ENCODE measurements around the gene C1orf21.

The C1orf21 gene

DNA sequence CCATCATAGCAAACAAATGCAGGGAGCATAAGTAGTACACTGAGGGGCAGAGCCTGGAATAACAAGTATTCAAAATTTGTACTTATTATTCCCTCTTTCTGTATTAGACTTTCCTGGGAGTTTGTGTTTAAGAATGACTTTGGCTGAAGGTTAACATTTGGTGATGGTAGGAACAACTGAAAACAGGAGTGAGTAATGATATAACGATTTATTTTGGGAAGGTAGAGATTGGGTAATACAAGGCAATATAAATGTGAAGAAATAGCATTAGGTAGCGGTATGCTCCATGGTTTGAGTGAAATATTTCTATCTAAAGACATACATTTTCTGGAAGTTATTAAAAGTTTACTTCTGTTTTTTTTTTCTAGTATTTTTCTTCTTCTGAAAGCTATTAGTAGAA lies 18.5 kb upstream of the C1orf21 start:
- H3K79me2 ChIP-seq = no peaks in the 10 kb centered on the region
- H3K9ac ChIP-seq = no peak overlapping the region
- H3K4me2 ChIP-seq (ENCODE audit: low read length) = no peak overlapping the region

DNA sequence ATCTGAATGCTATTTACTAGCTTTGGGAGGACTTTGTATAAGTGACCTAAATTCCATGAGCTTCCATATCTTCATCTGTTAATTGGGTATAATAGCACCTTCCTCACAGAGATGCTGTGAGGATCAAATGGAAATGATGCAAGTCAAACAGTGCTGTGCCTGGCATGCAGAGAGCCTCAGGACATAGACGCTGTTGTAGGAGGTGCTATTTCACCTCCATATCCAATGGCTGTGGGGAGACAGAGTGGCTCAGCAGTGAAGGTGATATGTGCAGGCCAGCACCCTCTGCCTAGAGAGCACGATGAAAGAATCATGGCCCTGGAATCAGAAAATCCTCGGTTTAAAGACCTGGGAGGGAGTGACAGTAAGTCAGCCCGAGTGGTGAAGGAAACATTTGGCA lies 16.0 kb upstream of the C1orf21 start:
- Histone ChIP-seq H3K36me3 (ENCODE audit: control insufficient read depth, insufficient read depth, low read length) (no peaks in the 10 kb centered on the region), H3K79me2 (no peaks in the 10 kb centered on the region)

More for the DNA sequence above, 18.5 kb upstream of the C1orf21 start:
- Histone ChIP-seq H3K4me1 (no peaks in the 10 kb centered on the region), H3K36me3 (ENCODE audit: control insufficient read depth, insufficient read depth, low read length) (no peaks in the 10 kb centered on the region), H3K9me3 (ENCODE audit: control insufficient read depth, low read length) (no peaks in the 10 kb centered on the region), H2AFZ (no peak overlapping the region), H3K27ac (no peak overlapping the region), H3K27me3 (ENCODE audit: control insufficient read depth, insufficient read depth, low read length) (no peaks in the 10 kb centered on the region), H3K4me3 (ENCODE audit: low read depth, low read length) (no peak overlapping the region)
- TF ChIP-seq, protein P1, sequence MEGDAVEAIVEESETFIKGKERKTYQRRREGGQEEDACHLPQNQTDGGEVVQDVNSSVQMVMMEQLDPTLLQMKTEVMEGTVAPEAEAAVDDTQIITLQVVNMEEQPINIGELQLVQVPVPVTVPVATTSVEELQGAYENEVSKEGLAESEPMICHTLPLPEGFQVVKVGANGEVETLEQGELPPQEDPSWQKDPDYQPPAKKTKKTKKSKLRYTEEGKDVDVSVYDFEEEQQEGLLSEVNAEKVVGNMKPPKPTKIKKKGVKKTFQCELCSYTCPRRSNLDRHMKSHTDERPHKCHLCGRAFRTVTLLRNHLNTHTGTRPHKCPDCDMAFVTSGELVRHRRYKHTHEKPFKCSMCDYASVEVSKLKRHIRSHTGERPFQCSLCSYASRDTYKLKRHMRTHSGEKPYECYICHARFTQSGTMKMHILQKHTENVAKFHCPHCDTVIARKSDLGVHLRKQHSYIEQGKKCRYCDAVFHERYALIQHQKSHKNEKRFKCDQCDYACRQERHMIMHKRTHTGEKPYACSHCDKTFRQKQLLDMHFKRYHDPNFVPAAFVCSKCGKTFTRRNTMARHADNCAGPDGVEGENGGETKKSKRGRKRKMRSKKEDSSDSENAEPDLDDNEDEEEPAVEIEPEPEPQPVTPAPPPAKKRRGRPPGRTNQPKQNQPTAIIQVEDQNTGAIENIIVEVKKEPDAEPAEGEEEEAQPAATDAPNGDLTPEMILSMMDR (IDR thresholded peaks at IDR 0.05) = no peak

GRCh38 chr1:184373155-184373554 lies 13.7 kb upstream of the C1orf21 start:
- H3K79me2 ChIP-seq = no peaks in the 10 kb centered on the region
- H3K27me3 ChIP-seq (ENCODE audit: control insufficient read depth, insufficient read depth, low read length) = no peaks in the 10 kb centered on the region
- H3K4me2 ChIP-seq (ENCODE audit: low read length) = no peak overlapping the region
- no peak overlapping the region for H2AFZ ChIP-seq
- H3K27ac ChIP-seq = no peak overlapping the region
- TF ChIP-seq, protein P1 (IDR thresholded peaks at IDR 0.05) = no peak
- H3K9ac ChIP-seq = no peak overlapping the region
- H3K4me3 ChIP-seq (ENCODE audit: low read depth, low read length) = no peak overlapping the region
- no peaks in the 10 kb centered on the region for H3K4me1 ChIP-seq
- H3K36me3 ChIP-seq (ENCODE audit: control insufficient read depth, insufficient read depth, low read length) = no peaks in the 10 kb centered on the region
- no peaks in the 10 kb centered on the region for H3K9me3 ChIP-seq (ENCODE audit: control insufficient read depth, low read length)

More for the DNA sequence above, 16.0 kb upstream of the C1orf21 start:
- no peak overlapping the region for H3K4me3 ChIP-seq (ENCODE audit: low read depth, low read length)
- no peak overlapping the region for H3K9ac ChIP-seq
- TF ChIP-seq, protein P1 (IDR thresholded peaks at IDR 0.05) = no peak
- H3K9me3 ChIP-seq (ENCODE audit: control insufficient read depth, low read length) = no peaks in the 10 kb centered on the region
- H3K27me3 ChIP-seq (ENCODE audit: control insufficient read depth, insufficient read depth, low read length) = no peaks in the 10 kb centered on the region
- H3K4me2 ChIP-seq (ENCODE audit: low read length) = no peak overlapping the region
- no peak overlapping the region for H3K27ac ChIP-seq
- H2AFZ ChIP-seq = no peak overlapping the region
- H3K4me1 ChIP-seq = no peaks in the 10 kb centered on the region

DNA sequence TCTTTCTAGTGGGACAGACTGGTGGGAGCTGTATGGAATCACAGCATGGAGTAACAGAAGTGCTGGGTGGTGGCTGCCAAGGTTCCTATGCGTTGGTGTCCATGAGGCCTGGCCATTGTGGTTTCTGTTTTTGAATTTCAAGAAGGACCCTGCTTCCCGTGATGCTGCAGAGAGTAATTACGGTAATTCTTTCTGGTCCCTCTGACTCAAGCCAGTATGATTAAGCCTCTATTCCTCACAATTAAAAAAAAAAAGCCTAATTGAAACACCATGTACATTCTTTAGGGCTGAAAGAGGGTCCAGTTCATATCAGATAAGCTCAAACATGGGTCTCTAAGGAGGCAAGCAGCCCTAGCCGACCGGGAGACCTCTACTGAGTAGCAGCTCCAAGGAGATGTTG lies 10.5 kb upstream of the C1orf21 start:
- H3K27me3 ChIP-seq (ENCODE audit: control insufficient read depth, insufficient read depth, low read length) = no peaks in the 10 kb centered on the region
- TF ChIP-seq, protein P1 (IDR thresholded peaks at IDR 0.05) = no peak

DNA sequence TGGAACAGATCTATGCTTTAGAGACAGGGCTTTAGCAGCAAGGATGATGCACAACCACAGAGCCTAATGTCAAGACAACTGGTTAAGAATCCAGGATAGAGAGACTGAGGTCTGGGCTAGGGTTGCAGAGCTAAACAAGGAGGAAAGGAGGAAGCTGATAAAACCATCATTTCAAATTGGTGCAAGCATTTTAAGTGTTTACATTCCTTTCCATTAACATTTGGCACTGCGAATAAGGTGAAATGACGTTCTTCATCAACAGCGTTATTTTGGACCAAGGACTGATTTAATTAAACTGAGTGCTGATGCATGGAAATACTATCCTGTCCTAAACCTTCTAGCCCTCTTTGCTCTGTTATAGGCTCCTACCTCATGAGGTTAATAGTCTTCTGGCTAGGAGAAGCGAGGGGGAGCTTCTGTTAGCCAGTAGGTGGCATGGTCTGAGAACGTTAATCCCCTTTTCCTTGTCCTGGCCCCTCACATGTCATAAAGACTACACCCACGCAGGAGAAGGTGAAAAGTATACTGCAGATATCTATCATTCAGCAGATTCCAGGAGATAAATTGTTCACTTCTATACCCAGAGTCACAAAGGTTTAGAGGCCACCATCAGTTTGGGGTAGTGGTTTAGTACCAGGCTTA lies 7.6 kb upstream of the C1orf21 start:
- no peak overlapping the region for H3K4me3 ChIP-seq (ENCODE audit: low read depth, low read length)
- H3K27me3 ChIP-seq (ENCODE audit: control insufficient read depth, insufficient read depth, low read length) = no peaks in the 10 kb centered on the region
- no peak overlapping the region for H3K4me2 ChIP-seq (ENCODE audit: low read length)
- no peaks in the 10 kb centered on the region for H3K36me3 ChIP-seq (ENCODE audit: control insufficient read depth, insufficient read depth, low read length)
- no peaks in the 10 kb centered on the region for H3K79me2 ChIP-seq
- TF ChIP-seq, protein P1 (IDR thresholded peaks at IDR 0.05) = peak; percentile 26
- H3K9me3 ChIP-seq (ENCODE audit: control insufficient read depth, low read length) = no peaks in the 10 kb centered on the region
- no peak overlapping the region for H3K9ac ChIP-seq
- H2AFZ ChIP-seq = no peak overlapping the region
- H3K4me1 ChIP-seq = no peaks in the 10 kb centered on the region
- H3K27ac ChIP-seq = no peak overlapping the region

More for the DNA sequence above, 10.5 kb upstream of the C1orf21 start:
- Histone ChIP-seq H3K79me2 (no peaks in the 10 kb centered on the region), H3K36me3 (ENCODE audit: control insufficient read depth, insufficient read depth, low read length) (no peaks in the 10 kb centered on the region), H3K4me2 (ENCODE audit: low read length) (no peak overlapping the region), H3K9me3 (ENCODE audit: control insufficient read depth, low read length) (no peaks in the 10 kb centered on the region), H3K4me1 (no peaks in the 10 kb centered on the region), H2AFZ (no peak overlapping the region), H3K4me3 (ENCODE audit: low read depth, low read length) (no peak overlapping the region), H3K27ac (no peak overlapping the region), H3K9ac (no peak overlapping the region)

All from parathyroid adenoma (tissue), 2 donors.